GM10248 (cell line): ENCODE results near the gene MLNR.

ENCODE experiments used
- CTCF ChIA-PET: fragments of 300-600 bp; sonication (Branson Sonifier 250); formaldehyde crosslinking; extraction: SDS; loops from one replicate; lab custom pipeline; 2021; ENCODE audit warnings: antibody characterized with exemption; lab: Yijun Ruan, JAX
- POLR2A ChIA-PET: fragments of 350-650 bp; sonication (Branson Sonifier 250); formaldehyde crosslinking; extraction: SDS; loops from one replicate; lab custom pipeline; 2020; ENCODE audit warnings: antibody characterized with exemption; lab: Yijun Ruan, JAX
- DNase-seq: peaks from one replicate; pipeline ENCODE4 v3.0.0; 2012; ENCODE audit errors: extremely low spot score
- TF ChIP-seq, protein P1 (sequence below): IDR thresholded peaks from 2 replicates; pipeline ENCODE4 v1.5.1; 2012; ENCODE audit warnings: mild to moderate bottlenecking, low read depth; ENCODE audit errors: extremely low read depth, missing control alignments, control extremely low read depth

MLNR gene, protein sequence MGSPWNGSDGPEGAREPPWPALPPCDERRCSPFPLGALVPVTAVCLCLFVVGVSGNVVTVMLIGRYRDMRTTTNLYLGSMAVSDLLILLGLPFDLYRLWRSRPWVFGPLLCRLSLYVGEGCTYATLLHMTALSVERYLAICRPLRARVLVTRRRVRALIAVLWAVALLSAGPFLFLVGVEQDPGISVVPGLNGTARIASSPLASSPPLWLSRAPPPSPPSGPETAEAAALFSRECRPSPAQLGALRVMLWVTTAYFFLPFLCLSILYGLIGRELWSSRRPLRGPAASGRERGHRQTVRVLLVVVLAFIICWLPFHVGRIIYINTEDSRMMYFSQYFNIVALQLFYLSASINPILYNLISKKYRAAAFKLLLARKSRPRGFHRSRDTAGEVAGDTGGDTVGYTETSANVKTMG

DNA sequence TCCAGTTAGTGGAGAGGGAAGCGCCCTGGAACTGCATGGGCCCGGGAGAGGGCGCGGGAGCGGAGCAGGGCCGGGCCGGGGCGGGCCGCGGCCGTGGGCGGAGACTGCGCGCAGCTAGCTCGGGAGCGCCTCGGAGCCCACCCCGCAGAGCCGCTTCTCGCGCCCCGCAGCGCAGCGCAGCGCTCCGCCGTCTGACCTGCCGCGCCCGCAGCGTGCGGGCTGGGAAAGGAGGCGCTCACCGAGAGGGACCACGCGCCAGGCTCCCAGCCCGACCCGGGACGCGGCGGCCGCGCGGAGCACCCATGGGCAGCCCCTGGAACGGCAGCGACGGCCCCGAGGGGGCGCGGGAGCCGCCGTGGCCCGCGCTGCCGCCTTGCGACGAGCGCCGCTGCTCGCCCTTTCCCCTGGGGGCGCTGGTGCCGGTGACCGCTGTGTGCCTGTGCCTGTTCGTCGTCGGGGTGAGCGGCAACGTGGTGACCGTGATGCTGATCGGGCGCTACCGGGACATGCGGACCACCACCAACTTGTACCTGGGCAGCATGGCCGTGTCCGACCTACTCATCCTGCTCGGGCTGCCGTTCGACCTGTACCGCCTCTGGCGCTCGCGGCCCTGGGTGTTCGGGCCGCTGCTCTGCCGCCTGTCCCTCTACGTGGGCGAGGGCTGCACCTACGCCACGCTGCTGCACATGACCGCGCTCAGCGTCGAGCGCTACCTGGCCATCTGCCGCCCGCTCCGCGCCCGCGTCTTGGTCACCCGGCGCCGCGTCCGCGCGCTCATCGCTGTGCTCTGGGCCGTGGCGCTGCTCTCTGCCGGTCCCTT lies at the start of gene MLNR:
Gene MLNR (plus strand): TSS at position 303 of the 820 bp plus-strand sequence. CDS start 0 bp downstream, at position 303.
- peak; percentile 43 for DNase-seq
- POLR2A ChIA-PET: no interaction called here

DNA sequence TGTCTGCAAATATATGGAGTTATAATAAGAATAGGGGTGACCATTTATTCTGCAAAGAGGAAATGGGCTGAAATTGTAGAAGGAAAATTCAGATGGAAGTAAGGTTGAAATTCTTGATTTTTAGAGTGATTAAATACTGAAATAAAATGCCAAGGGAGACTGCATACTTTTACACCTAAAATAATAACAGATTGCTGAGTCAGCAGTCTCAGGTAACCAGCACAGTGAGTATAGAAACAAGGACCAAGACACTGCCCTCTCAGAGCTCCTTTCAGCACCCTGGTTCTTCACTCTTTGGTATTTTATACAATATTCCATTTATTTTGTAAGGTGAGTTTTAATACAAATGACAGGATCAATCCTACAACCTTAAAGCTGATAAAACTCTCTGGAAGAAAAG lies 48.8 kb upstream of the MLNR start:
- TF ChIP-seq, protein P1, sequence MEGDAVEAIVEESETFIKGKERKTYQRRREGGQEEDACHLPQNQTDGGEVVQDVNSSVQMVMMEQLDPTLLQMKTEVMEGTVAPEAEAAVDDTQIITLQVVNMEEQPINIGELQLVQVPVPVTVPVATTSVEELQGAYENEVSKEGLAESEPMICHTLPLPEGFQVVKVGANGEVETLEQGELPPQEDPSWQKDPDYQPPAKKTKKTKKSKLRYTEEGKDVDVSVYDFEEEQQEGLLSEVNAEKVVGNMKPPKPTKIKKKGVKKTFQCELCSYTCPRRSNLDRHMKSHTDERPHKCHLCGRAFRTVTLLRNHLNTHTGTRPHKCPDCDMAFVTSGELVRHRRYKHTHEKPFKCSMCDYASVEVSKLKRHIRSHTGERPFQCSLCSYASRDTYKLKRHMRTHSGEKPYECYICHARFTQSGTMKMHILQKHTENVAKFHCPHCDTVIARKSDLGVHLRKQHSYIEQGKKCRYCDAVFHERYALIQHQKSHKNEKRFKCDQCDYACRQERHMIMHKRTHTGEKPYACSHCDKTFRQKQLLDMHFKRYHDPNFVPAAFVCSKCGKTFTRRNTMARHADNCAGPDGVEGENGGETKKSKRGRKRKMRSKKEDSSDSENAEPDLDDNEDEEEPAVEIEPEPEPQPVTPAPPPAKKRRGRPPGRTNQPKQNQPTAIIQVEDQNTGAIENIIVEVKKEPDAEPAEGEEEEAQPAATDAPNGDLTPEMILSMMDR: no peak
- DNase-seq: no peak
- CTCF ChIA-PET: interaction anchor here (1.8 kb wide), 1 partner anchor 18 kb away, joined by 4 read pairs; no protein-coding TSS in a partner anchor
- POLR2A ChIA-PET: no interaction called here

More for the DNA sequence above, at the start of gene MLNR:
- CTCF ChIA-PET: interaction anchor here (1.0 to 1.5 kb wide), 2 partner anchors 18 to 28 kb away, joined by 3 to 4 read pairs; partner anchors contain the start of gene CDADC1
- TF ChIP-seq, protein P1: no peak

DNA sequence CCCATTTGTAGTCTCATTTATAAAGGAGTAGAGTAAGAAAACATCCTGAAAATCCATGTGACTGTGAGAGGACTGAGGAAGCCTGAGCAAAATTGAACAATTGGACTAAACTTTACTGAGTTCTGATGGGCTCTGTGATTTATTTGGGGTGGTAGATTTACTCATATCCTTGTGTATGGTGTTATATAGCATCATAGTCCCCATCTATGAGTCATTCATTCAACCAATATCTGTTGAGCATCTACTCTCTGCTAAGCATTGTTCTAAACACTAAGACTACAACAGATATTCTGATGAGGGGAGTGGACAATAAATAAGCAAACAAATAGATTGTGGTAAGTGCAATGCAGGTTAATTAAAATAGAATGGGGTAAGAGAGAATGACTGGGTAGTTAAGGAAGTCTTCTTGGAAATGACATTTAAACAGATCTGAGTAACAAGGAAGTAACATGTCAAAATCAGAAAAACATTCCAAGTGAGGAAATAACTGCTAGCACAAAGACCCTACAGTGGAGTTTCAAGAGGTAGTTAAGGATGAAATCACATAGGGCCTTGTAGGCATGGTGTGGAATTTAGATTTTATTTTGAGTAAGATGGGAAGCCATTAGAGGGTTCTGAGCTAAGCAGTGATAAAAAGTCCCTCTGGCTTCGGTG lies 36.3 kb upstream of the MLNR start:
- TF ChIP-seq, protein P1: no peak
- no peak for DNase-seq
- ChIA-PET CTCF (no interaction called here), POLR2A (no interaction called here)

DNA sequence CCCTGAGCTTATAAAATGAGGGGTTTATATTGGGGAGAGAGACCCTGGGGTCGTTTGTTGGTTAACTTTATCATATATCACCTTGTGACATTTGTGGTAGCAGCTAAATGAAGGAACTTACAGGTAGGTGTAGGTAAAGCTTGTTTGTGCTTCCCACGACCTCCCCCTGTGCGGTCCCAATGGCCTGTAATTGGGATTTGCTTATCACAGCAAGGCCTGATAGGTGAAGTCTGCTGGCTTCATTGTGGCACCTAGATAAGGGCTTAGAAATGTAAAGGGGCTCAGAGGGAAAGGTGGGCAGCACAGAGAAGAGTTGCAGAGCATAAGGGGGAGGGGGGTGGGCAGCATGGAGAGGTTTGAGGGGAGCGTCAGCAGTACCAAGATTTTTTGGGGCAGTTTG lies 35.5 kb upstream of the MLNR start:
- no peak for DNase-seq
- ChIA-PET CTCF (interaction anchor here (1.3 kb wide), 1 partner anchor 11 kb away, joined by 3 read pairs; no protein-coding TSS in a partner anchor), POLR2A (no interaction called here)
- TF ChIP-seq, protein P1: no peak

DNA sequence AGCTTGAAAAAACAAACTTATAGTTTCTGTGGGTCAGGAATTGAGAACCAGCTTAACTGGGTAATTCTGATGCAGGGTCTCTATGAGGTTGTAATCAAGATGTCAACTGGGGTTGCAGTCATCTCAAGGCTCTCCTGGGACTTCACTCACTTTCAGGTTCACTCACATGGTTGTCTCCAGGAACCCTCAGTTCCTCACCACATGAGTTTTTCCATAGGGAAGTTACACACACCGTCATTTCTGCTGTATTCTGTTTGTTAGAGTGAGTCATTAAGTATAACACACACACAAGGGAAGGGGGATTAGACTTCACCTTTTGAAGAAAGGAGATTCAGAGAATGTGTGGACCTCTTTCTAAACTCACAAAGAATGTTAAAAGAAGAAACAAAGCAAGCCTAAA lies 34.9 kb upstream of the MLNR start:
- TF ChIP-seq, protein P1: no peak
- ChIA-PET CTCF (interaction anchor here (1.3 kb wide), 1 partner anchor 12 kb away, joined by 3 read pairs; no protein-coding TSS in a partner anchor), POLR2A (no interaction called here)
- no peak for DNase-seq

DNA sequence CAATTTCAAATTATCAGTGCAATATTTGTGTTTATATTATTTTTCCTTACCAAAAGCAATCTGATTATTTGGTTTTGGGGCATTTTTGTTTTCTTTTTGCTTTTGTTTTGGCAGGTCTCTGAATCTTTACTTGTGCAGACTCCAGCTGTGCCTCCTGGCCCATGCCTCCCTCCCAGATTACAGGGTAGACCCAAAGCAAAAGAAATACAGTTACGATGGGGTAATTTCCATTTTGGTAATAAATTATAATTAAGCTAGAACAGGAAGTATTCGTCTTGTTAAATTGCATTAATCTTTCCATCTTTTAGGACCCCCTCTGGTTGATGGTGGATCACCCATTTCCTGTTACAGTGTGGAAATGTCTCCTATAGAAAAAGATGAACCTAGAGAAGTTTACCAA lies 29.2 kb upstream of the MLNR start:
- CTCF ChIA-PET: interaction anchor here (1.0 to 1.5 kb wide), 2 partner anchors 8 to 22 kb away, joined by 3 to 4 read pairs; no protein-coding TSS in a partner anchor
- TF ChIP-seq, protein P1: no peak
- DNase-seq: no peak
- POLR2A ChIA-PET: no interaction called here
